Activated CD4-positive, CD25-positive, alpha-beta regulatory T cell treated with anti-CD3 and anti-CD28 coated beads, Interleukin-2, amount 50 U/mL, for 16 hours (primary cell): Measurements from ENCODE around the gene MIGA1.
"Not testable (repeated sequence)": the region's sequence is repeated elsewhere in the genome, so short reads cannot be mapped to it uniquely, and the experiment has no call there.

ENCODE experiments used
- DNase-seq: peaks from one replicate; pipeline ENCODE4 v3.0.0-alpha.2; 2020; ENCODE audit warnings: low read depth, low spot score

MIGA1 gene

GRCh38 chr1:77906019-77906545 lies 126.6 kb downstream of the MIGA1 start:
- DNase-seq, result no peak

GRCh38 chr1:77906624-77907023 lies 127.2 kb downstream of the MIGA1 start:
- DNase-seq, result no peak

GRCh38 chr1:77910116-77910515 lies 130.7 kb downstream of the MIGA1 start:
- no peak for DNase-seq

GRCh38 chr1:77918918-77919317 lies 139.5 kb downstream of the MIGA1 start:
- not testable (repeated sequence) for DNase-seq

GRCh38 chr1:77925518-77925917 lies 146.1 kb downstream of the MIGA1 start:
- no peak for DNase-seq

GRCh38 chr1:77925956-77926355 lies 146.5 kb downstream of the MIGA1 start:
- no peak for DNase-seq

- DNase-seq, result no peak
Measured at GRCh38 chr1:77926561-77927357, 147.3 kb downstream of the MIGA1 start.

- no peak for DNase-seq
Measured at GRCh38 chr1:77927414-77927813, 148.0 kb downstream of the MIGA1 start.
